ENCODE measurements around the gene ZNF324B.
A peak's percentile ranks its signal among the peaks of the same experiment; 100 is the strongest.
"Not testable (repeated sequence)": the region's sequence is repeated elsewhere in the genome, so short reads cannot be mapped to it uniquely, and the experiment has no call there.

ZNF324B gene

GRCh38 chr19:58480831-58481230 is 29.4 kb downstream of the ZNF324B start:
- no peak overlapping the region for H3K4me3 Mint-ChIP-seq

GRCh38 chr19:58482372-58482771 is 30.9 kb downstream of the ZNF324B start:
- no peak overlapping the region for H3K27ac Mint-ChIP-seq
- H3K36me3 Mint-ChIP-seq: peaks cover 2% of the 10 kb centered on the region
- H3K4me1 Mint-ChIP-seq (ENCODE audit: low read depth): no peaks in the 10 kb centered on the region
- H3K27me3 Mint-ChIP-seq: no peaks in the 10 kb centered on the region
- no peaks in the 10 kb centered on the region for H3K9me3 Mint-ChIP-seq (ENCODE audit: low read depth)
- H3K4me3 Mint-ChIP-seq: no peak overlapping the region

More at GRCh38 chr19:58480831-58481230, 29.4 kb downstream of the ZNF324B start:
- peaks cover 2% of the 10 kb centered on the region for H3K36me3 Mint-ChIP-seq
- no peak overlapping the region for H3K27ac Mint-ChIP-seq
- no peaks in the 10 kb centered on the region for H3K27me3 Mint-ChIP-seq
- peaks cover 7% of the 10 kb centered on the region for H3K4me1 Mint-ChIP-seq (ENCODE audit: low read depth)
- H3K9me3 Mint-ChIP-seq (ENCODE audit: low read depth): no peaks in the 10 kb centered on the region

- peaks cover 2% of the 10 kb centered on the region for H3K36me3 Mint-ChIP-seq
- H3K4me1 Mint-ChIP-seq (ENCODE audit: low read depth): peaks cover under 1% of the 10 kb centered on the region
- H3K27me3 Mint-ChIP-seq: no peaks in the 10 kb centered on the region
- H3K9me3 Mint-ChIP-seq (ENCODE audit: low read depth): no peaks in the 10 kb centered on the region
- H3K27ac Mint-ChIP-seq: no peak overlapping the region
- H3K4me3 Mint-ChIP-seq: no peak overlapping the region
Observed at GRCh38 chr19:58483776-58484175, 32.4 kb downstream of the ZNF324B start.

- not testable (repeated sequence) for H3K4me1 Mint-ChIP-seq (ENCODE audit: low read depth); H3K9me3 Mint-ChIP-seq (ENCODE audit: low read depth)
Observed at GRCh38 chr19:58484349-58484748, 32.9 kb downstream of the ZNF324B start.

GRCh38 chr19:58491393-58491792 is 40.0 kb downstream of the ZNF324B start:
- Mint-ChIP-seq H3K9me3 (ENCODE audit: low read depth) (no peaks in the 10 kb centered on the region), H3K27me3 (no peaks in the 10 kb centered on the region), H3K4me1 (ENCODE audit: low read depth) (peaks cover 7% of the 10 kb centered on the region), H3K27ac (no peak overlapping the region), H3K36me3 (peaks cover 6% of the 10 kb centered on the region), H3K4me3 (no peak overlapping the region)

More at GRCh38 chr19:58484349-58484748, 32.9 kb downstream of the ZNF324B start:
- not testable (repeated sequence) for H3K4me3 Mint-ChIP-seq, H3K27ac Mint-ChIP-seq, H3K27me3 Mint-ChIP-seq, H3K36me3 Mint-ChIP-seq

GRCh38 chr19:58492265-58492664 is 40.8 kb downstream of the ZNF324B start:
- no peaks in the 10 kb centered on the region for H3K9me3 Mint-ChIP-seq (ENCODE audit: low read depth)
- no peak overlapping the region for H3K27ac Mint-ChIP-seq
- H3K4me3 Mint-ChIP-seq: no peak overlapping the region
- peaks cover 6% of the 10 kb centered on the region for H3K36me3 Mint-ChIP-seq
- peaks cover 12% of the 10 kb centered on the region for H3K4me1 Mint-ChIP-seq (ENCODE audit: low read depth)
- H3K27me3 Mint-ChIP-seq: no peaks in the 10 kb centered on the region

GRCh38 chr19:58497634-58498170 is 46.3 kb downstream of the ZNF324B start:
- peaks cover 24% of the 10 kb centered on the region for H3K4me1 Mint-ChIP-seq (ENCODE audit: low read depth)
- H3K27ac Mint-ChIP-seq: no peak overlapping the region
- H3K9me3 Mint-ChIP-seq (ENCODE audit: low read depth): peaks cover 5% of the 10 kb centered on the region
- H3K27me3 Mint-ChIP-seq: no peaks in the 10 kb centered on the region
- peak overlapping the region; percentile 99 for H3K4me3 Mint-ChIP-seq
- no peaks in the 10 kb centered on the region for H3K36me3 Mint-ChIP-seq

GRCh38 chr19:58498316-58499020 is 47.0 kb downstream of the ZNF324B start:
- peak overlapping the region; percentile 99 for H3K27ac Mint-ChIP-seq
- H3K9me3 Mint-ChIP-seq (ENCODE audit: low read depth): peaks cover 5% of the 10 kb centered on the region
- H3K4me1 Mint-ChIP-seq (ENCODE audit: low read depth): peaks cover 24% of the 10 kb centered on the region
- H3K36me3 Mint-ChIP-seq: no peaks in the 10 kb centered on the region
- no peaks in the 10 kb centered on the region for H3K27me3 Mint-ChIP-seq
- H3K4me3 Mint-ChIP-seq: peak overlapping the region; percentile 99

- Mint-ChIP-seq H3K9me3 (ENCODE audit: low read depth) (peaks cover 5% of the 10 kb centered on the region), H3K4me1 (ENCODE audit: low read depth) (peaks cover 24% of the 10 kb centered on the region), H3K4me3 (peak overlapping the region; percentile 99)
Observed at GRCh38 chr19:58499021-58499927, 47.9 kb downstream of the ZNF324B start.

GRCh38 chr19:58500242-58500641 is 48.8 kb downstream of the ZNF324B start:
- H3K4me1 Mint-ChIP-seq (ENCODE audit: low read depth): peaks cover 24% of the 10 kb centered on the region
- H3K27me3 Mint-ChIP-seq: no peaks in the 10 kb centered on the region
- no peak overlapping the region for H3K27ac Mint-ChIP-seq
- H3K36me3 Mint-ChIP-seq: no peaks in the 10 kb centered on the region
- peaks cover 5% of the 10 kb centered on the region for H3K9me3 Mint-ChIP-seq (ENCODE audit: low read depth)
- peak overlapping the region; percentile 99 for H3K4me3 Mint-ChIP-seq

More at GRCh38 chr19:58499021-58499927, 47.9 kb downstream of the ZNF324B start:
- Mint-ChIP-seq H3K27ac (peak overlapping the region; percentile 99), H3K36me3 (no peaks in the 10 kb centered on the region), H3K27me3 (no peaks in the 10 kb centered on the region)

Data from activated naive CD8-positive, alpha-beta T cell (primary cell).